ENCODE results near the gene PPAN. TPM values are rescaled to one million over a fixed set of nuclear protein-coding genes. Genes with fewer than 3 reads are reported as not detected.

PPAN gene
- total RNA-seq, 1 experiment from 2014 or later: 30.4 TPM

- H3K4me1 ChIP-seq (ENCODE audit: low read length): peaks cover 17% of the 10 kb centered on the region
- no peak overlapping the region for H3K27ac ChIP-seq (ENCODE audit: low read length)
- no peaks in the 10 kb centered on the region for H3K27me3 ChIP-seq (ENCODE audit: low read length)
- H3K36me3 ChIP-seq (ENCODE audit: insufficient read depth, low read length): peaks cover 21% of the 10 kb centered on the region
- DNase-seq: peak; percentile 66
- H4K20me1 ChIP-seq (ENCODE audit: insufficient read depth, low read depth, low read length): peaks cover 29% of the 10 kb centered on the region; the same call in 1 of the 2 replicates
- no peak overlapping the region for H3K4me3 ChIP-seq (ENCODE audit: low read length)
- no peaks in the 10 kb centered on the region for H3K9me3 ChIP-seq (ENCODE audit: low read length)
- no peak overlapping the region for H3K9ac ChIP-seq (ENCODE audit: low read length)
- H2AFZ ChIP-seq (ENCODE audit: low read length): no peak overlapping the region
- no peak overlapping the region for H3K4me2 ChIP-seq (ENCODE audit: low read depth, low read length, poor library complexity, severe bottlenecking)
- H3K9me2 ChIP-seq (replicated peaks; ENCODE audit: insufficient read depth, low read length): no peaks in the 10 kb centered on the region
- peaks cover 11% of the 10 kb centered on the region for H3K79me2 ChIP-seq (ENCODE audit: low read length)
Measured at GRCh38 chr19:10113592-10113963, 7.4 kb downstream of the PPAN start.

GRCh38 chr19:10113964-10114650 is 7.9 kb downstream of the PPAN start:
- Histone ChIP-seq H3K4me3 (ENCODE audit: low read length) (no peak overlapping the region), H3K4me2 (ENCODE audit: low read depth, low read length, poor library complexity, severe bottlenecking) (no peak overlapping the region), H3K9me3 (ENCODE audit: low read length) (no peaks in the 10 kb centered on the region), H3K36me3 (ENCODE audit: insufficient read depth, low read length) (peaks cover 19% of the 10 kb centered on the region), H4K20me1 (ENCODE audit: insufficient read depth, low read depth, low read length) (peaks cover 34% of the 10 kb centered on the region; the same call in 1 of the 2 replicates), H3K9ac (ENCODE audit: low read length) (no peak overlapping the region), H2AFZ (ENCODE audit: low read length) (no peak overlapping the region), H3K9me2 (replicated peaks; ENCODE audit: insufficient read depth, low read length) (no peaks in the 10 kb centered on the region), H3K27ac (ENCODE audit: low read length) (no peak overlapping the region), H3K4me1 (ENCODE audit: low read length) (peaks cover 19% of the 10 kb centered on the region), H3K79me2 (ENCODE audit: low read length) (peaks cover 15% of the 10 kb centered on the region), H3K27me3 (ENCODE audit: low read length) (no peaks in the 10 kb centered on the region)
- peak; percentile 63 for DNase-seq

- no peaks in the 10 kb centered on the region for H3K27me3 ChIP-seq (ENCODE audit: low read length)
- no peaks in the 10 kb centered on the region for H3K9me2 ChIP-seq (replicated peaks; ENCODE audit: insufficient read depth, low read length)
- H3K4me2 ChIP-seq (ENCODE audit: low read depth, low read length, poor library complexity, severe bottlenecking): no peak overlapping the region
- no peak overlapping the region for H3K9ac ChIP-seq (ENCODE audit: low read length)
- peaks cover 20% of the 10 kb centered on the region for H3K79me2 ChIP-seq (ENCODE audit: low read length)
- H3K9me3 ChIP-seq (ENCODE audit: low read length): no peaks in the 10 kb centered on the region
- no peak overlapping the region for H3K4me3 ChIP-seq (ENCODE audit: low read length)
- peaks cover 16% of the 10 kb centered on the region for H3K4me1 ChIP-seq (ENCODE audit: low read length)
- H3K27ac ChIP-seq (ENCODE audit: low read length): no peak overlapping the region
- H3K36me3 ChIP-seq (ENCODE audit: insufficient read depth, low read length): peaks cover 12% of the 10 kb centered on the region
- DNase-seq: peak; percentile 85
- H4K20me1 ChIP-seq (ENCODE audit: insufficient read depth, low read depth, low read length): peaks cover 38% of the 10 kb centered on the region; the same call in 1 of the 2 replicates
- no peak overlapping the region for H2AFZ ChIP-seq (ENCODE audit: low read length)
Measured at GRCh38 chr19:10114651-10115391, 8.7 kb downstream of the PPAN start.

GRCh38 chr19:10115392-10116084 is 9.4 kb downstream of the PPAN start:
- Histone ChIP-seq H3K4me1 (ENCODE audit: low read length) (peaks cover 14% of the 10 kb centered on the region), H3K9ac (ENCODE audit: low read length) (no peak overlapping the region), H3K27me3 (ENCODE audit: low read length) (no peaks in the 10 kb centered on the region), H2AFZ (ENCODE audit: low read length) (no peak overlapping the region), H3K9me2 (replicated peaks; ENCODE audit: insufficient read depth, low read length) (no peaks in the 10 kb centered on the region), H3K36me3 (ENCODE audit: insufficient read depth, low read length) (peaks cover 11% of the 10 kb centered on the region), H3K9me3 (ENCODE audit: low read length) (no peaks in the 10 kb centered on the region), H3K4me3 (ENCODE audit: low read length) (no peak overlapping the region), H3K27ac (ENCODE audit: low read length) (no peak overlapping the region), H3K79me2 (ENCODE audit: low read length) (peaks cover 20% of the 10 kb centered on the region), H4K20me1 (ENCODE audit: insufficient read depth, low read depth, low read length) (peaks cover 38% of the 10 kb centered on the region; the same call in 1 of the 2 replicates), H3K4me2 (ENCODE audit: low read depth, low read length, poor library complexity, severe bottlenecking) (no peak overlapping the region)
- DNase-seq: peak; percentile 62

- Histone ChIP-seq H3K4me1 (ENCODE audit: low read length) (peaks cover 8% of the 10 kb centered on the region), H4K20me1 (ENCODE audit: insufficient read depth, low read depth, low read length) (peaks cover 38% of the 10 kb centered on the region; the same call in 1 of the 2 replicates)
Measured at GRCh38 chr19:10116085-10116865, 10.1 kb downstream of the PPAN start.

GRCh38 chr19:10116866-10117616 is 10.9 kb downstream of the PPAN start:
- H3K9ac ChIP-seq (ENCODE audit: low read length): no peak overlapping the region
- peaks cover 8% of the 10 kb centered on the region for H3K4me1 ChIP-seq (ENCODE audit: low read length)
- peaks cover 20% of the 10 kb centered on the region for H3K79me2 ChIP-seq (ENCODE audit: low read length)
- no peaks in the 10 kb centered on the region for H3K27me3 ChIP-seq (ENCODE audit: low read length)
- peaks cover 38% of the 10 kb centered on the region; the same call in 1 of the 2 replicates for H4K20me1 ChIP-seq (ENCODE audit: insufficient read depth, low read depth, low read length)
- H3K27ac ChIP-seq (ENCODE audit: low read length): no peak overlapping the region
- H3K36me3 ChIP-seq (ENCODE audit: insufficient read depth, low read length): peaks cover 9% of the 10 kb centered on the region
- H2AFZ ChIP-seq (ENCODE audit: low read length): no peak overlapping the region
- no peak overlapping the region for H3K4me3 ChIP-seq (ENCODE audit: low read length)
- H3K9me2 ChIP-seq (replicated peaks; ENCODE audit: insufficient read depth, low read length): no peaks in the 10 kb centered on the region
- no peak overlapping the region for H3K4me2 ChIP-seq (ENCODE audit: low read depth, low read length, poor library complexity, severe bottlenecking)
- no peaks in the 10 kb centered on the region for H3K9me3 ChIP-seq (ENCODE audit: low read length)
- DNase-seq: no peak

More at GRCh38 chr19:10116085-10116865, 10.1 kb downstream of the PPAN start:
- Histone ChIP-seq H3K36me3 (ENCODE audit: insufficient read depth, low read length) (peaks cover 9% of the 10 kb centered on the region), H3K27ac (ENCODE audit: low read length) (no peak overlapping the region), H3K4me3 (ENCODE audit: low read length) (no peak overlapping the region), H3K9me3 (ENCODE audit: low read length) (no peaks in the 10 kb centered on the region), H2AFZ (ENCODE audit: low read length) (no peak overlapping the region), H3K4me2 (ENCODE audit: low read depth, low read length, poor library complexity, severe bottlenecking) (no peak overlapping the region), H3K9me2 (replicated peaks; ENCODE audit: insufficient read depth, low read length) (no peaks in the 10 kb centered on the region), H3K27me3 (ENCODE audit: low read length) (no peaks in the 10 kb centered on the region), H3K9ac (ENCODE audit: low read length) (no peak overlapping the region), H3K79me2 (ENCODE audit: low read length) (peaks cover 20% of the 10 kb centered on the region)
- DNase-seq: peak; percentile 56

- H4K20me1 ChIP-seq (ENCODE audit: insufficient read depth, low read depth, low read length): peaks cover 30% of the 10 kb centered on the region; the same call in 1 of the 2 replicates
- H3K4me3 ChIP-seq (ENCODE audit: low read length): peak overlapping the region; percentile 90
- H2AFZ ChIP-seq (ENCODE audit: low read length): no peak overlapping the region
- H3K9me3 ChIP-seq (ENCODE audit: low read length): no peaks in the 10 kb centered on the region
- no peak for DNase-seq
- peak overlapping the region; percentile 79 for H3K4me2 ChIP-seq (ENCODE audit: low read depth, low read length, poor library complexity, severe bottlenecking)
- H3K9ac ChIP-seq (ENCODE audit: low read length): peak overlapping the region; percentile 86
- no peaks in the 10 kb centered on the region for H3K9me2 ChIP-seq (replicated peaks; ENCODE audit: insufficient read depth, low read length)
- peaks cover 15% of the 10 kb centered on the region for H3K4me1 ChIP-seq (ENCODE audit: low read length)
- H3K27me3 ChIP-seq (ENCODE audit: low read length): no peaks in the 10 kb centered on the region
- H3K36me3 ChIP-seq (ENCODE audit: insufficient read depth, low read length): peaks cover 9% of the 10 kb centered on the region
- H3K79me2 ChIP-seq (ENCODE audit: low read length): peaks cover 20% of the 10 kb centered on the region
- peak overlapping the region; percentile 59; the same call in 1 of the 2 replicates for H3K27ac ChIP-seq (ENCODE audit: low read length)
Measured at GRCh38 chr19:10118960-10119359, 12.8 kb downstream of the PPAN start.

All from Karpas-422 (cell line).